Endothelial cell of hepatic sinusoid (primary cell): ENCODE data around the gene CASP10.
"Not testable (repeated sequence)": the region's sequence is repeated elsewhere in the genome, so short reads cannot be mapped to it uniquely, and the experiment has no call there.

Experiments used
- in situ Hi-C: cut with HindIII; loops from 2 replicates; pipeline ENCODE4 v1.10.0; 2017; ENCODE audit warnings: low sequenced_read_pairs

CASP10 gene

GRCh38 chr2:201182650-201183364 lies at the start of gene CASP10:
Gene CASP10 (plus strand): TSS chr2:201183141. CDS start chr2:201185778, 2,637 bp downstream.
- in situ Hi-C loops, result loop anchor here (25.0 kb wide), 1 partner anchor 271 kb away; no protein-coding TSS in a partner anchor

DNA sequence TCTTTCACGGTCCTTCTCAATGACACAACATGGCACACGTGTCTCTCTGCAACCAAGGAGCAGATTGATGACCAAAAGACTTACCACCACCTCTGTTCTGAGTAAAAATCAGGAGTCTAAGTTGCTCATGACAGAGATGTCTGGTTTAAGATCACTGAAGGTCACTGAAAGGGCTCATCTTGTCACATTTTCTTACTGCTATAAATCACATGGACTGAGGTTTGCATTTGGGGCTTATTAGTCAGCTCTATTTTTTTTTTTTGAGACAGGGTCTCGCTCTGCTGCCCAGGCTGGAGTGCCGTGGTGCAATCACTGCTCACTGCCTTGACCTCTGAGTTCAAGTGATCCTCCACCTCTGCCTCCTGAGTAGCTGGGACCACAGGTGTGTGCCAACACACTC lies 47.6 kb upstream of the CASP10 start:
- in situ Hi-C loops, result no loop called here

- in situ Hi-C loops, result no loop called here
These were observed 46.0 kb upstream of the CASP10 start for GRCh38 chr2:201136889-201137321.

- in situ Hi-C loops, result no loop called here
These were observed 45.2 kb upstream of the CASP10 start for GRCh38 chr2:201137505-201138400.

DNA sequence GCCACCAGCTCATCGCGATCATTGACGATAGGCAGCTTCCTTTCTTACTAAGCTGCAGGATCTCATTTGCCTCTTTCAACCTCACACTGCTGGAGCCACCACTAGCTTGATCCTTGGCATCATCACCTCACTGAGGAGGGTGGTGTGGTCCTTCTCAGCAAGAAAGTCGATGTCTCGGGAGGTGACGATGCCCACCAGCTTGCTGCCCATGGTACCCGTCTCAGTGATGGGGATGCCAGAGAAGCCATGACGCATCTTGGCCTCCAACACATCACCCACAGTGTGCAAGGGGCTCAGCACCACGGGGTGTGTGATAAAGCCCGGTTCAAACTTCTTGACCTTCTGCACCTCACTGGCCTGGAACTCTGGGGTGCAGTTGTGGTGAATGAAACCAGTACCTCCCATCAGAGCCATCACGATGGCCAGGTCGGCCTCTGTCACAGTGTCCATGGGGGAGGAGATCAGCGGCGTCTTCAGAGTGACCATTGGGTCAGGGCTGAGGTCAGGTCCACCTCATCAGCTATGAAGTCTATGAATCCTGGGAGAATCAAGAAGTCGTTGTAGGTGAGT lies 44.5 kb upstream of the CASP10 start:
- in situ Hi-C loops, result no loop called here

GRCh38 chr2:201138986-201139781 lies 43.8 kb upstream of the CASP10 start:
- in situ Hi-C loops, result not testable (repeated sequence)

GRCh38 chr2:201139836-201140604 lies 42.9 kb upstream of the CASP10 start:
- in situ Hi-C loops, result no loop called here

DNA sequence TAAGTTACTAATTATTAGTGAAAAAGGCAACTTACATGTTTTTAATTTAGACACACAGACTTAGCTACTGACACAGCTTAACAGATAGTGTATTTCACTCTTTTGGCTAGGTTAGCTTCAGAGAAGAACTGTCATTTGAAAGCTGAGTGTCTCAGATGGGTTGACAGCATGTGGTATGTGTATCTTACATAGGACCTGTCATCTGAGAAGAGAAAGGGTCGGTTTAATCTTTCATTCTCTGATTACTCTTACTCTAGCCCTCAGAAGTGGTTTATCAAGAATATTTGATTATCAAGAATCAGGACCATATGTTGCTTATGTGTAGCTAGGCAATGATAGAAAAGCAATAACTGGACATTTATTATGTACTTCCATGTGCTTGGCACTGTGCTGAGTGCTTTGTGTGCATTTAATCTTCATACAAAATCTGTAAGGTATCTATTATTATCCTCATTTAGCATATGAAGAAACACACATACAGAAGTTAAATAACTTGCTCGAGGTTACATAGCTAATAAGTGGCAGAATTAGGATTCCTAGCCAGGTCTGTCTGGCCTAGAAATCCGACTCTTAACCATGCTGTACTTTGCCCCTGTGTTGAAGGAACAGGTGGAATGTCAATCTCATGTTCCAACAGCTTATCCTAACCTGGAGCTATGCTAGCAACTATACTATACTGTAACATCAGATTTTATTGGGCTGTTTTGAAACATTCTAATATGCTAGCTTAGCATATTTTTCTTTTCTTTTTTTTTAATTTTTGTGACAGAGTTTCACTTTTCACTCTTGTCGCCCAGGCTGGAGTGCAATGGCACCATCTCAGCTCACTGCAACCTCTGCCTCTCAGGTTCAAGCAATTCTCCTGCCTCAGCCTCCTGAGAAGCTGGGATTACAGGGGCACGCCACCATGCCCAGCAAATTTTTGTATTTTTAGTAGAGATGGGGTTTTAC lies 38.6 kb upstream of the CASP10 start:
- in situ Hi-C loops, result no loop called here

DNA sequence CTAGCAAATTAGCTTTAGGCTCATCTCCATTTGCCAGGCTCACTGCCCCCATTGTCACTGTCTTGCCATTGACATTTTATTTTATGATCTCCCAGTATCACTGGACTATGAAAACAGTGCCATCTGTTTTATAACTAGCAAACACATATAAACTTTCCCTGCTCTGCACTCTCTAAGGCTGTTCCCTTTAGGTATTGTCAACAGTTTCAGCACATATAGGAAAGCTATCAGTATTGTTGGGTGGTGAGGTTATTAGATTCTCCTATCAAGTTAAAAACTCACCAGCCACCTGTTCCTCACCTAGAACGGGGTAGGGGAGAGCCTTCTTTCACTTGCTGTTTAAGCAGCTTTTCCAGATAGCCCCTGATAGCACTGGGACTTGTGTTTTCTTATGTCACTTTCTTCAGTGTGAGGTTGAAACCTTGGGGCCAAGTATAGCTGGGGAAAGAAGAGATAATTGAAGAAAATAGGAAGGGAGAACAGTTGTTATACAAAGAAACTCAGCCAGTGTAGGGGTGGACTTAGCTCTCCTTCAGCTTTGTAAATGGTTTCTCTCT lies 34.4 kb upstream of the CASP10 start:
- in situ Hi-C loops, result no loop called here

DNA sequence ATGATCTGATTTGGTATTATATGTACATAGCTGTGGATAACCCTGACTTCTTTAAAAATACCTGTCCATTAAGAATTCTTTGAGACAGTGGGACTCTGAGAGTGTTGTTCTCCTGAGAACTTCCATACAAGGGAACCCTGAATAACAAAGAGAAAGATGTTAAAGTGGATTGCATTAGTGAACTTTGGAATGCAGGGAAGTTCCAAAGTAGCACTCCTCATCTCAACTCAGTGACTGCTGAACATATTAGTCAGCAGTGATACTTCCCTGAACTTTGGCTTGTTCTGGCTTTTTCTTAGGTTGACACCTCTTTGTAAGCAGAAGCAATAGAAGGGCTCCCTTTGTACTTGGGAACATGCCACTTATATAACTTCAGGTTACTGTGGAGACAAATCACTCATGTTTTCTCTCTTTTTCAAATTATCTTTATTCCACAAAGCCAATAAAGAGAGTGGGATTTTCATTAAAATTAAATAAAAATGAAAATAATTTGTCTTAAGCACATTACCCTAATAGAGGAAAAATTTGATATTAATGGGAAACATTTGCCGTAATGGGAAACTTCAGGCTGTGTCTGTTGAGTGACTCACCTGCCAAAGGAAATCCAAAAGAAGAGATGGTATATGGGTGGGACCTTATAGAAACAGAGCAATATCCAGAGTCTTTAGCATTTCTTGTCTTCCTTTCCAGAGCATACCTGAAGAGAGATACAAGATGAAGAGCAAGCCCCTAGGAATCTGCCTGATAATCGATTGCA lies 33.7 kb upstream of the CASP10 start:
- in situ Hi-C loops, result no loop called here

DNA sequence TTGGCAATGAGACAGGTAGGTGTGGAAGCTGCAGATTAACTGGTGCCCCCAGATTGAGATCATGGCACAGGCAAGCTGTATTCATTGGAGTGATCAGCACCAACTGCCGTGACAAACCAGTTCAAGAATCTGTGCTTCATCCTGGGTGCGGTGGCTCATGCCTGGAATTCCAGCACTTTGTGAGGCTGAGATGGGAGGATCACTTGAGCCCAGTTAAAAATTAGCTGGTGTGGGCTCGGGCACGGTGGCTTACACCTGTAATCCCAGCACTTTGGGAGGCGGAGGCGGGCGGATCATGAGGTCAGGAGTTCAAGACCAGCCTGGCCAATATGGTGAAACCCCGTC lies 33.1 kb upstream of the CASP10 start:
- in situ Hi-C loops, result loop anchor here (5.0 kb wide), 1 partner anchor 32 kb away; the partner anchor contains the start of gene CFLAR

DNA sequence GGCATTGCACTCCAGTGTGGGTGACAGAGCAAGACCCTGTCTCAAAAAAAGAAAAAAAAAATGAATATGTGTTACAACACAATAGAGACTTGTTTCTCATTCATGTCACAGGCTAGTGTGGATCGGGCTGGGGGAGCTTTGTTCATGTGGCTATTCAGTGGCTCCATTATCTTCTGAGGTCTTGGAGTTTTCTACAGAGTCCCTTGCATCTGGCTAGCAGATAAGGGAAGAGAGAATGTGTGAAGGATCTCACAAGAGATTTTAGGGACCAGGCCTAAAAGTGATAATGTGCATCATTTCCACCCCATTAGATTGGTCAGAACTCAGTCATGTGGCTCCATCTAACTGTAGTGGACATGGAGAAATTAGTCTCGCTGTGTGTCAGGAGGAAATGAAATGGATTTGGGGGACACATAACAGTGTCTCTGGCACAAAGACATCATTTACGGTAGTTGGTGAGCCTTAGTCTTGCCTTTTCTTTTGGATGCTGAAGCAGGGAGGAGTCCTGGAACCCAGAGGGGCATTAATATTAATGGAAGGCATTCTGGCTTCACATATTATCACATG lies 32.4 kb upstream of the CASP10 start:
- in situ Hi-C loops, result loop anchor here (5.0 kb wide), 1 partner anchor 33 kb away; the partner anchor contains the start of gene CFLAR

- in situ Hi-C loops, result loop anchor here (5.0 kb wide), 1 partner anchor 34 kb away; the partner anchor contains the start of gene CFLAR
These were observed 31.6 kb upstream of the CASP10 start for GRCh38 chr2:201151127-201151981.

DNA sequence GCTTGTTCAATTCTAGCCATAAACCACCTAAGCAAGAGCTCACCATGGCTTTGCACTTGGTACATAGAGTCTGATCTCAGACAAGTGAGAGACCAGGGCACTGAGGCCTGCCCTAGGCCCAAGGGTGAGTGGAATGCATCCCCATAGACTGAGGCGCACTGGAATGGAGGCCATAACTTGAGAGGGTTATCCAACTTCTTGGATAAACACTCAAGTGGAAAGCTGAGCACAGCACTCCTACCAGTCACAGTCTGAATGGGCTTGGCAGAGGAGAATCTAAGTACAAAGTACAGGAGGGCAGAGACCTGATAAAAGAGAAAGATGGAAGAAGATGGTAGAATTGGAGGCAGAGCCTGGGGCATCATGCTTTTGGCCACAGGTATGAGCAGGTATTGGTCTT lies 30.4 kb upstream of the CASP10 start:
- in situ Hi-C loops, result loop anchor here (5.0 kb wide), 1 partner anchor 35 kb away; the partner anchor contains the start of gene CFLAR

DNA sequence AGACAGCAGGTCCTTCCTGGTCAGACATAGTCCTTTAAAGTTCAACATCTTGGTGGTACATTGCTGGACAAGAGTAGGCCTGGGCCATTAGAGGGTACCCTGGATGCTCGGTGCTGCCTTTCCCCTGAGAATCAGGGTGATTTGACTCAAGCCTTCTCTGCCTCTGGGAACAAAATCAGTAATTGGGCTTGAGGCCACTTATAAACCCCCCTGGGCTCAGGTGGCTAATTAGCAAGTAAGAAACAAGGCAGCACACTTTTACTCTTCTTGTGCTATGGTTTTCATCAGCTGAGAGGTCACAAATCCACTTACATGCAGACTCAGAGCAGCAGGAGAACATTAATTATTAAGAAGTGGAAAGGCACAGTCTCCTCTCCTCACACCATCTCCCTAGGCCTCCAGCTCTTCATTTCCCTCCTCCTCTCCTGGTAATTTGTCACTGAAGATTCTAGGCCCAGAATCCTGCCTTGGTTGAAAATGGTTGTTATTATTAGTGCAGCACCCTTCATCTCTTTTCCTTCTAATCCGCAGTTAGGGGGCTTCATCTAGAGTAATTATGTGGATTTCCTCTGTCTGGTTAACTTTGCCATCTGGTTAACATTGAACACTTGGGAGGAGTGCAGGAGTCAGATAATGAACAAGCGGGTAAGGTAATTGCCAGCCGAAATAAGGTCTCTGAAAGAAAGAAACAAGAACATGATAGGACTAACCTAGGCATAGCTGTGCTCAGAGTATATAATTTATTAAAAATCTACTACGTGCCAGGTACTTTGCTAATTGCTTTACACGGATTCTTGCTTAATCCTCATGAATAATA lies 29.7 kb upstream of the CASP10 start:
- in situ Hi-C loops, result loop anchor here (5.0 kb wide), 1 partner anchor 36 kb away; the partner anchor contains the start of gene CFLAR
